HS-27A (cell line): ENCODE results near the gene C17orf50.

Source experiments
- DNase-seq: peaks from one replicate; pipeline ENCODE4 v3.0.0-alpha.2; 2012; ENCODE audit warnings: low read depth, missing footprints

Gene C17orf50

DNA sequence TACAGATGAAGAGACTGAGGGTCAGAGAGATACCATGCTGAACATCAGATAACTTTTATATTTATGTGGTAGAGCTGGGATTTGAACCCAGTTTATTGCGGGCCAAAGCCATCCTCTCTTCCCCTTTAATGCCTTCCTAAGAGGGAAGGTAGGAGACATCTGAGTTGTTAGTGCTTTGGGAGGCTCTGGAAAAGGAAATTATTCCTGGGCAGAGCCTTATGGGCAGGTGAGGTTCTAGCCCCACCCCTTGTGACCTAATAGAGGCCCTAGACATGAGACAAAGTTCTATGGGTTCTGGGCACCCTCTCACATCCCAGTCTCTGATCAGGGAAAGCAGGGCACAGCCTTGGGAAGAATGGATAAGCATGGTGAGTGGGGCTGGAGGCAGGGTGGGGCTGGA, at the start of gene C17orf50:
TSS of gene C17orf50 (plus strand) at position 301 of the 400 bp plus-strand sequence. CDS start at position 356, 55 bp downstream.
- no peak for DNase-seq

- DNase-seq, result no peak
Observed at GRCh38 chr17:35710950-35711349, 49.7 kb upstream of the C17orf50 start.

GRCh38 chr17:35713069-35713728, 47.5 kb upstream of the C17orf50 start:
- DNase-seq, result no peak

DNA sequence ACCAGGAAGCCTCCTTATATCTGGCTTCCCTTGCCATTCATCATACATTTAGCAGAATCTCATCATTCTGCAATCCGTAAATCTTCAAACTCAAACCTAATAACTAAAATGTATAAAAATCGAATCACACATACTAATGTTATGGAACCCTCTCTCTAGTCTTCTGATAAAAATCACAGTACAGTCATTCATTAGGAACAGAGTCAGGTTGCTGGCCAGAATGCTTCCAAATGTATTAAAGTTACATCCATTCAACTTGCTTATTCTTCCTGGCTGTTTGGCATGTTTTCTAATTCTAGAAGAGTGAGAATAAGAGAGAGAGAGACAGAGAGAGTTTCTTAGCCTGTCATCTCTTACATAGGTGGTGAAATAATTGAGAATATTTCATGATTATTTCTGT, 45.7 kb upstream of the C17orf50 start:
- DNase-seq, result no peak

GRCh38 chr17:35715416-35715815, 45.3 kb upstream of the C17orf50 start:
- DNase-seq, result no peak

DNA sequence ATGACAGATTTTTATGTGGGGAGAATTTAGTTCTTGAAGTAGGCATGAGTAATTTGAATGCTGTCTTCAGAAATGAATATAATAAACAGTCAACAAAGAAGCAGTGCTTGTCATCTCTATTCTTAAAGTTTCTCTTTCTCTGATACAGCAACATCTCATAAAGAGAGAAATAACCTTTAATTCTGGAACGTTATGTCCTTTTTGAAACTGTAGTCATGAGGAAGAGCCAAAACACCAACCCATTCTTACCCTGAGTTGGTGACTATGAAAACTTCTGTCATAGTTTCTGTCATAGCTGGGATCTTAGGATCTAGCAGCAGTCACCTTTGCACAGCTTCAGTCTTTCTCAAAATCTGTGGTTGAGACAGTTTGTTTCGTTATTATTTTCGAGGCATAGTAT, 44.5 kb upstream of the C17orf50 start:
- no peak for DNase-seq

GRCh38 chr17:35716897-35717465, 43.7 kb upstream of the C17orf50 start:
- DNase-seq, result no peak

GRCh38 chr17:35717475-35717874, 43.2 kb upstream of the C17orf50 start:
- DNase-seq, result no peak

DNA sequence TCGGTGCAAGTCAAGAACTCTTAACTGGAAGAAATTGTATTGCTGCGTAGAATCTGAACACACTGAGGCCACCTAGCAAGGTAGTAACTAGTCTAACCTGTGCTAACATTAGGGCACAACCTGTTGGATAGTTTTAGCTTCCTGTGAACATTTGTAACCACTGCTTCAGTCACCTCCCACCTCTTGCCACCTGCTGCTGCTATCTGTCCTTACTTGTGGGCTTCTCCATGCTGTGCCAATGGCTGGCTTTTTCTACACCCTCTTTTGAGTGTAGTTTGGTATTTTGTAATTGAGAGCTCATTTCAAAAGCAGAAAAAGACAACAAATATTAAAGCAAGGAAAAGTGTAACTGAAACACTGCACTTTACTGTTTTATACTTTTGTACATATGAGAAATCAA, 37.0 kb upstream of the C17orf50 start:
- no peak for DNase-seq

GRCh38 chr17:35725058-35725457, 35.6 kb upstream of the C17orf50 start:
- DNase-seq, result no peak

GRCh38 chr17:35725802-35726126, 34.9 kb upstream of the C17orf50 start:
- DNase-seq, result no peak

DNA sequence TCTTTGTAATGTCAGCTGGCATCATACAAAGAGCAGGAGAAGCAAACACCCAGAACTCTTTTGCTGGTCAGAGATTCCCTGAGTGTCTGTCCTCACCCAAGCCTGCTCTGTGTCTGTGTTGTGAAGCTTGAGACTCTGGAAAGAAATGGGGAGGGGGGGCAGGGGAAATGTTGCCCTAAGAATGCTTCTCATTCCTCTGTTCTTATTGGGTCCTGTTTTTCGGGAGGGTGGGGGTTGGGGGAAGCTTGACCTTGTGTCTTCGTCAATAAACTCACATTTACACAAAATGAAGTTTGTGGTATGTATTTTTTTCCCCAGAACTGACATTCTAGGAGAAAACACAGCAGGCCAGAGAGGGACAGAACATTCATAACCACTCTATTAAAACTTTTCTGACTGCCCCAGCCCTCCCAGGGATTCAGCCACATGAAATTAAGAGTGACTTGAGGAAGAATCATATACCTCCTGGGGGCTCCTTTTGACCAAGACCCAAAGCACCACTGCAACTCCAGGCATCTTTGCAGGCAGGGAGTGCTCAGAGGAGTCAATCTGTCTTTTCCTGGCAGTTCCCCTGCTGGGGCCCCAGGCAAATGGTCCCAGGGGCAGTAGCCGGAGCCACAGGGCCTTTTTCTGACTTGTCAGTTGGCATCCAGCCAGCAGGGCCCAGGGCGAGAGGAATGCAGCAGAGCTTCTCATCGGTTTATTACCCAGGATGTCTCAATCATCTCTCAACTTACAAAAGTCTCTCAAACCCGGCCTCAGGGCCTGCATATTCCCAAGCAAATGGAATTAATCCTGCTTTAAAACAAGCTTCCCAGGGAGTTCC, 34.3 kb upstream of the C17orf50 start:
- peak; percentile 50 for DNase-seq

GRCh38 chr17:35726953-35727460, 33.7 kb upstream of the C17orf50 start:
- DNase-seq, result no peak

GRCh38 chr17:35727635-35728034, 33.1 kb upstream of the C17orf50 start:
- DNase-seq, result no peak

- DNase-seq, result no peak
Observed at GRCh38 chr17:35728551-35728950, 32.1 kb upstream of the C17orf50 start.

DNA sequence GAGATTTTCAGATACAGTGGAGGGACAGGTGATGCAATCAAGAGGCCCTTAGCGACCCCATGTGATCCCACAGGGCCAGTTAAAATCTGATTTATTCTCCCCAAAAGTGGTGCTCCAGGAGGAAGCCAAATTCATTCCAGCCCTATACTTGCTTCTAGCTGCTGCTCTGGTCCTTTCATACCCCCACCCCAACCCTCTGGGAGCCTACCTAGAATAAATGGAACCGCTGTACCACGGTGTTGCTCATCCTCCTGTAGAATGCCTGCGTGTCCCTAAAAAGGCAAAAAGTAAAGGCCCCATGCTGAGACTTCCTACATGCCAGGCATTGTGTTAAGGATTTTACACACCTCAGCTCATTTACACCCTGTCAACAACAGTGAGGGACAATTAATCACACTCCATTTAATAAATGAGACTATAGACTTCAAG, 31.3 kb upstream of the C17orf50 start:
- no peak for DNase-seq

DNA sequence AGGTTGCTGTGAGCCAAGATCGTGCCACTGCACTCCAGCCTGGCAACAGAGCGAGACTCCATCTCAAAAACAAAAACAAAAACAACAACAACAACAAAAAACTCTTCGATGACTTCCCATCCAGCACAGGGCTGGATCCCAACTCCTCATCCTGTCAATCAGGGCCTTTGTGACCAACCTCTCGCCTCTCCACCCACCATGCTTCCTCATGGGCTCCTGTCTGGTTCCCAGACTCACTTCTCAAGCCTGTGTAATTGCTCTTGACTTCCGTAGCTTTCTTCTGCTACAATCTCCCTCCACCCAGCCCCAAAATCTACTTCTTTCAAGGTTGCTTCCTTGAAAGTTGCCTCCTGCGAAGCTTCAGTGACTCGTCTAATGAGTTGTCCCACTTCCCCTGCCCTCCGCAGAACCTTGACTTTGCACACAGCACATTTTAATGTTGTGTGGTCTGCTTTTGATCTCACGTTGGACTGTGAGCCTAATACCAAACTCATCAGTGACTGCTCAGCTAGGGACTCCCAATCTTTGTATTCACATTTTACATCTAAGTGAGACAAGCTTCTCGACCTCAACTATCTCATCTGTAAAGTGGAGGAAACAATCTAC, 30.2 kb upstream of the C17orf50 start:
- no peak for DNase-seq

DNA sequence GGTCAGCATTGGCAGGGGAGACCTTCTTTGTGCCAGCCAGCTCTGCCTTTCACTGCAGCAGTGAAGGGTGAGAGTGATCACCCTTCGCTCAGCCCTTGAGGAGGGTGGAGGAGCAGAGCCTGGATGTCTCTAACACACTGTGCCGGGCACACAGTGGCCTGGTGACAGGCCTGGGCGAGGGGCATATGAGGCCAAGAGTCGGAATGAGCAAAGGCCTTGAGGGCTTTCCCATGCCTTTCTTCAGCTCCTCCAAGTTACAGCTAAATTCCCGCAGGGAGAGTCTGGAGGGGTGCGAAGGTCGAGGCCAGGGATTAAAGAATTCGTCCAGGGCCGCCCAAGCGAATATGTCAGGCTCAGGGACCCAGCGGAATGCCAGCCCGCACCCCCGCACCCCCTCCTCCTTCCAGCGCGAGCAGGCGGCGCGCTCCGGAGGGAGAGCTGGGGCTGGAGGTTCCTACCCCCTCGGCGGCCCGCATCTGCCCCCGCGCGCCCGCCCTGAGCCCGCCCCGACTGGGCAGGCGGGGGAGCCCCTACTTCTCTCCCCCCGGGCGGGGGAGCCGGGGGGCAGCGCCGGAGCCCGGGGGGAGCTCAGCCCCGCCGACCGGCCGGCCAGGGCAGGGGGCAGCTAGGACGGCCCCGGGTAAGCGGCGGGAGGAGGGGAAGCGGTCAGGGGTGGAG, 29.3 kb upstream of the C17orf50 start, which contains the start of gene RASL10B:
TSS of gene RASL10B (plus strand) at position 401 of the 678 bp plus-strand sequence. CDS start 3,546 bp downstream, outside the sequence.
- no peak for DNase-seq

GRCh38 chr17:35731917-35732805, 28.5 kb upstream of the C17orf50 start:
- DNase-seq, result no peak

GRCh38 chr17:35732806-35733136, 27.9 kb upstream of the C17orf50 start:
- no peak for DNase-seq

GRCh38 chr17:35733366-35733765, 27.3 kb upstream of the C17orf50 start:
- DNase-seq, result no peak
